Brain microvascular endothelial cell (primary cell): ENCODE data around the gene YPEL1.
"Not testable (repeated sequence)": the region's sequence is repeated elsewhere in the genome, so short reads cannot be mapped to it uniquely, and the experiment has no call there.

Experiments
- DNase-seq: peaks from one replicate; pipeline ENCODE4 v3.0.0-alpha.2; 2020
- H3K27ac ChIP-seq: fragments of 250-450 bp; sonication (Bioruptor Pico); 2 replicates; pipeline ENCODE4 v1.5.1; 2020; ENCODE audit warnings: mild to moderate bottlenecking, moderate library complexity
- H3K27me3 ChIP-seq: fragments of 250-450 bp; sonication (Bioruptor Pico); replicated peaks from 2 replicates; pipeline ENCODE4 v1.5.1; 2020; ENCODE audit warnings: mild to moderate bottlenecking
- H3K36me3 ChIP-seq: fragments of 250-450 bp; sonication (Bioruptor Pico); replicated peaks from 2 replicates; pipeline ENCODE4 v1.5.1; 2020; ENCODE audit warnings: mild to moderate bottlenecking
- H3K4me3 ChIP-seq: 2 replicates; pipeline ENCODE4 v1.5.1; 2011; ENCODE audit warnings: low read depth, mild to moderate bottlenecking, control low read depth, low read length, moderate library complexity
- in situ Hi-C: cut with HindIII; loops from 2 replicates; pipeline ENCODE4 v1.10.0; 2017; ENCODE audit warnings: low sequenced_read_pairs, low pct_ligation_motif_present
- TF ChIP-seq, protein P1 (sequence below): IDR thresholded peaks from 2 replicates; pipeline ENCODE4 v1.5.1; 2011; ENCODE audit warnings: low read depth, mild to moderate bottlenecking, moderate library complexity, low read length, control low read depth, inconsistent platforms; ENCODE audit errors: missing control alignments

YPEL1 gene

DNA sequence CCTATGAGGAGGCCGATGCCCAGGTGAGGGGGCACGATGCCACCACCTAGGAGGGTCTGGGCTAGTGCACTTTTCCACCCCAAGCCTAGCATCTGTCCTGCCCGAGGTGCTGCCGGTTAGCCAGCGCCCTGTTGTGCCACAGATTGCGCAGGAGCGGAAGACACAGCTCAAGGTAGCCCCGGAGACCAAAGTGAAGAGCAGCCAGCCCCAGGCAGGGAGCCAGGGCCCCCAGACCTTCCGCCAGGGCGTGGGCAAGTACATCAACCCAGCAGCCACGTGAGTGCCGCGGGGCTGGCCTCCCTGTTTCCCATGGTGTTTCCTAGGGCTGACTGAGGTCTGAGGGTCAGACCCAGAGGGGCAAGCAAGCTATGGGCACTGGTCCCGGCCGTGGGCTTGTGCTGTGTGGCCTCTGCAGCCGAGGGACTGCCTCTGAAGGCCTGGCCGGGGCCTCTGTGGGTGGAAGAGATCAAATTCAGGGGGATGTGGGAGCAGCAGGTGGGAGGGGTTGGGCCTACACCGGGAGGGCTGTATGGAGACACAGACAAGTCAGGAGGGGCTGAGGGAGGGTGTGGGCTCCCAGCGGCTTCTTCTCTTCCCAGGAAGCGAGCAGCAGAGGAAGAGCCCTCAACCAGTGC, 40.7 kb downstream of the YPEL1 start:
- no peak for DNase-seq
- H3K27me3 ChIP-seq: no peaks in the 10 kb centered on the region
- TF ChIP-seq, protein P1, sequence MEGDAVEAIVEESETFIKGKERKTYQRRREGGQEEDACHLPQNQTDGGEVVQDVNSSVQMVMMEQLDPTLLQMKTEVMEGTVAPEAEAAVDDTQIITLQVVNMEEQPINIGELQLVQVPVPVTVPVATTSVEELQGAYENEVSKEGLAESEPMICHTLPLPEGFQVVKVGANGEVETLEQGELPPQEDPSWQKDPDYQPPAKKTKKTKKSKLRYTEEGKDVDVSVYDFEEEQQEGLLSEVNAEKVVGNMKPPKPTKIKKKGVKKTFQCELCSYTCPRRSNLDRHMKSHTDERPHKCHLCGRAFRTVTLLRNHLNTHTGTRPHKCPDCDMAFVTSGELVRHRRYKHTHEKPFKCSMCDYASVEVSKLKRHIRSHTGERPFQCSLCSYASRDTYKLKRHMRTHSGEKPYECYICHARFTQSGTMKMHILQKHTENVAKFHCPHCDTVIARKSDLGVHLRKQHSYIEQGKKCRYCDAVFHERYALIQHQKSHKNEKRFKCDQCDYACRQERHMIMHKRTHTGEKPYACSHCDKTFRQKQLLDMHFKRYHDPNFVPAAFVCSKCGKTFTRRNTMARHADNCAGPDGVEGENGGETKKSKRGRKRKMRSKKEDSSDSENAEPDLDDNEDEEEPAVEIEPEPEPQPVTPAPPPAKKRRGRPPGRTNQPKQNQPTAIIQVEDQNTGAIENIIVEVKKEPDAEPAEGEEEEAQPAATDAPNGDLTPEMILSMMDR: no peak
- in situ Hi-C loops: no loop called here
- H3K36me3 ChIP-seq: peaks cover 50% of the 10 kb centered on the region
- no peak overlapping the region for H3K27ac ChIP-seq
- no peak overlapping the region for H3K4me3 ChIP-seq

DNA sequence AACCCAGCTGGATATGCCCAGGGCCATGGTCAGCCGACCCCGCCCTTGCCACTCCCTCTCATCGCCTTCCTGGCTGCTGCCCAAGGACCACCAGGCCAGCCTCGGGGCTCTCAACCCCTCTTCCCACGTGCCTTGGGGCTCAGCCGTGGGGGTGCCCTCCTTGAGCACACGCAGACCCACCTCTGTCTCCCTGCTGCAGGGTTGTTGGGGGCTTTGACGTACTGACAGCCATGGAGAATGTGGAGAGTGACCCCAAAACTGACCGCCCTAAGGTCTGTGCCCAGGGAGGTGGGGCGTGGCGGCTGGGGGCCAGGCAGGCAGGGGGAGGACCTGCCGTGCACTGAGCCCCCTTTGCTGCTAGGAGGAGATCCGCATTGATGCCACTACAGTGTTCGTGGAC, 41.2 kb downstream of the YPEL1 start:
- TF ChIP-seq, protein P1: no peak
- no peak for DNase-seq
- peaks cover 54% of the 10 kb centered on the region for H3K36me3 ChIP-seq
- H3K4me3 ChIP-seq: no peak overlapping the region
- no peak overlapping the region for H3K27ac ChIP-seq
- H3K27me3 ChIP-seq: no peaks in the 10 kb centered on the region
- in situ Hi-C loops: no loop called here

DNA sequence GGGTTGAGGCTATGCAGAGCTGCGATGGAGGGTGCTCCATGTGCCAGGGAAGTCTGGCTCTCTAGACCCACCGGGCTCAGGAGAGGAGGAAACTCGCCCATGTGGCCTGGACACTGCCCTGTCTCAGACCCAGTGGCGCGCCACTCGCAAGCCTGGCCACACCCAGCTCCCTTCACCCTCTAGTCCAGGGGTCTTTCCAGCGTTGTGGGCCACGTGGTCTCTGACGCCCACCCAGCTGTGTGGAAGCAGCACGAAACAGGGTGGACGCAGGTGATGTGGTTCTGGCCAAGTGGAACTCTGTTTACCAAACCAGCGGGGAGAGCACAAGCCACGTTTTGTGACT, 41.6 kb downstream of the YPEL1 start:
- Histone ChIP-seq H3K4me3 (no peak overlapping the region), H3K27ac (no peak overlapping the region), H3K27me3 (no peaks in the 10 kb centered on the region), H3K36me3 (peaks cover 57% of the 10 kb centered on the region)
- TF ChIP-seq, protein P1: no peak
- DNase-seq: no peak
- in situ Hi-C loops: no loop called here

DNA sequence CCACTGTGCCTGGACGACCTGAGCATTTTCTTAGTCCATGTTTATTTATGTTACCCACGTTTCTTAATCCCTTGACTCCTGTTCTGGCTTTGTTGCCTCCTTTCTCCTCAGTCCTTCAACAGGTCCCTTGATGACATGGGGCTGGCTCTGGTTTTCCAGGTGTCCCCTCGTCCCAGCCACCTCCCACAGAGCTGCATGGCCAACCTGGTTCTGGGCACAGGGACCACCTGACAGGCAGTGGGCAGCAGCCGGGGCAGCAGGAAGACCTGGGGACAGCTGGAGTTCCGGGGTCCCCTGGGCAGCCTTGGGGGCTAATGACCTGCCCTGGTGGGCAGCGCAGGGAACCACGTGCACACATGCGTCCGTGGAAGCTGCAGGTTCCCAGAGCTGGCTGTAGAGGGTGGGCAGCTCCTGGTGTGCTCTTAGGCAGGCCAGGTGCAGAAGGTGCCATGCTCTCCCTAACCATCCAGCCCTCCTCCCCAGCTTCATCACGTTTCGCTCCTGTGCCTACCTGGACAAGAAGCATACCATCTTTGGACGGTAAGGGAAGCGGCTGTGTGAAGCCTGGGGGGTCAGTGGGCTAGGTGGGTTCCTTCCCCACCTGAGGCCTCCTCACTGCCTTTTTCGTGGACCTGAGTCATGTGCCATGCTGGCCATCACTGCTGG, 42.1 kb downstream of the YPEL1 start:
- TF ChIP-seq, protein P1: no peak
- Histone ChIP-seq H3K4me3 (no peak overlapping the region), H3K36me3 (peaks cover 62% of the 10 kb centered on the region), H3K27ac (no peak overlapping the region), H3K27me3 (no peaks in the 10 kb centered on the region)
- in situ Hi-C loops: no loop called here
- DNase-seq: no peak

DNA sequence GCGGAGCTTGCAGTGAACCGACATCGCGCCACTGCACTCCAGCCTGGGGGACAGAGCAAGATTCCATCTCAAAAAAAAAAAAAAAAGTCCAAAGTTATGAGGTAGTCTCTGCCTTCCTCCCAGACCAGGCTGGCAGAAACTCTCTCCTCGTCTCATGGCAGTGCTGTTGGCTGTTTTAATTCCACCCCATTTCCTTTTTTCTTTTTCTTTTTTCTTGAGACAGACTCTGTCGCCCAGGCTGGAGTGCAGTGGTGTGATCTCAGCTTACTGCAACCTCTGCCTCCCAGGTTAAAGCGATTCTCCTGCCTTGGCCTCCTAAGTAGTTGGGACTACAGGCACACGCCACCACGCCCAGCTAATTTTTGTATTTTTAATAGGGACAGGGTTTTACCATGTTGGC, 42.7 kb downstream of the YPEL1 start:
- H3K4me3 ChIP-seq, in situ Hi-C loops, DNase-seq, H3K27me3 ChIP-seq, H3K27ac ChIP-seq: not testable (repeated sequence)
- peaks cover 68% of the 10 kb centered on the region for H3K36me3 ChIP-seq

DNA sequence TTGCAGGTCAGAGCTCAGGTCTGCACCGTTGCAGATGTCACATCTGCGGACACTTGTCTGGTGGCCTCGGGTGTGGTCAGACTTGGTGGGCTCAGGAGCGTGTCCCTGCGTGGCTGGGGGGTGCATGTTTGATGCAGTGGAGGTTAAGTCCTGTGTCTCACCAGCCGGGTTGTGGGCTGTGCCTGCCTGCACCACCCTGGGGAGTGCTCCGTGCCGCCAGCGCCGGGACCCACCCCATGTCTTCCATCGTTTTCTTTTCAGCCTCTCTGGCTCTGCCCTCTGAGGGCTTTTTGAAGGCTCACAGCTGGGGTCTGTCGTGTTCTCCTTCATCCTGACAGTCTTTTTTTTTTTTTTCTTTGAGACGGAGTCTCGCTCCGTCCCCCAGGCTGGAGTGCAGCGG, 43.8 kb downstream of the YPEL1 start:
- H3K4me3 ChIP-seq: no peak overlapping the region
- no peaks in the 10 kb centered on the region for H3K27me3 ChIP-seq
- DNase-seq: no peak
- H3K36me3 ChIP-seq: peaks cover 68% of the 10 kb centered on the region
- in situ Hi-C loops: no loop called here
- no peak overlapping the region for H3K27ac ChIP-seq
- TF ChIP-seq, protein P1: no peak
